HG03457 (cell line): ENCODE measurements around the gene TMEM196.

Experiments used
- ATAC-seq: cut with Tn5 transposase; IDR thresholded peaks from one replicate; pipeline ENCODE4 v1.9.1; 2021; ENCODE audit warnings: moderate number of reproducible peaks; ENCODE audit not compliant: unreplicated experiment

The TMEM196 gene

GRCh38 chr7:19772841-19773760 lies at the start of gene TMEM196:
TSS of gene TMEM196 (minus strand) at chr7:19773617. CDS start at chr7:19772696, 921 bp downstream.
- no peak for ATAC-seq

GRCh38 chr7:19816128-19816527 lies 42.7 kb upstream of the TMEM196 start:
- no peak for ATAC-seq

GRCh38 chr7:19815546-19815945 lies 42.1 kb upstream of the TMEM196 start:
- no peak for ATAC-seq

GRCh38 chr7:19814776-19815175 lies 41.4 kb upstream of the TMEM196 start:
- no peak for ATAC-seq

GRCh38 chr7:19811386-19811785 lies 38.0 kb upstream of the TMEM196 start:
- no peak for ATAC-seq

- no peak for ATAC-seq
Measured at GRCh38 chr7:19798986-19799385, 25.6 kb upstream of the TMEM196 start.

- no peak for ATAC-seq
Measured at GRCh38 chr7:19783541-19783940, 10.1 kb upstream of the TMEM196 start.

GRCh38 chr7:19776981-19777380 lies 3.6 kb upstream of the TMEM196 start:
- no peak for ATAC-seq

GRCh38 chr7:19775578-19775977 lies 2.2 kb upstream of the TMEM196 start:
- no peak for ATAC-seq

- no peak for ATAC-seq
Measured at GRCh38 chr7:19772306-19772705, 1.1 kb downstream of the TMEM196 start.

- ATAC-seq = no peak
Measured at GRCh38 chr7:19762631-19763030, 10.8 kb downstream of the TMEM196 start.

GRCh38 chr7:19754521-19755116 lies 18.8 kb downstream of the TMEM196 start:
- ATAC-seq = no peak

GRCh38 chr7:19752020-19752419 lies 21.4 kb downstream of the TMEM196 start:
- no peak for ATAC-seq

GRCh38 chr7:19749658-19750057 lies 23.8 kb downstream of the TMEM196 start:
- no peak for ATAC-seq

- ATAC-seq = no peak
Measured at GRCh38 chr7:19747740-19748339, 25.6 kb downstream of the TMEM196 start.

GRCh38 chr7:19744075-19744474 lies 29.3 kb downstream of the TMEM196 start:
- no peak for ATAC-seq

- ATAC-seq = no peak
Measured at GRCh38 chr7:19728716-19729115, 44.7 kb downstream of the TMEM196 start.

- ATAC-seq = no peak
Measured at GRCh38 chr7:19725770-19726169, 47.6 kb downstream of the TMEM196 start.

- ATAC-seq = no peak
Measured at GRCh38 chr7:19715499-19715898, 57.9 kb downstream of the TMEM196 start.

GRCh38 chr7:19713676-19714075 lies 59.7 kb downstream of the TMEM196 start:
- no peak for ATAC-seq

GRCh38 chr7:19709249-19709578 lies 64.2 kb downstream of the TMEM196 start:
- peak; percentile 1 for ATAC-seq
